ENCODE data around the gene SMG5.
A peak's percentile ranks its signal among the peaks of the same experiment; 100 is the strongest.

SMG5 gene

DNA sequence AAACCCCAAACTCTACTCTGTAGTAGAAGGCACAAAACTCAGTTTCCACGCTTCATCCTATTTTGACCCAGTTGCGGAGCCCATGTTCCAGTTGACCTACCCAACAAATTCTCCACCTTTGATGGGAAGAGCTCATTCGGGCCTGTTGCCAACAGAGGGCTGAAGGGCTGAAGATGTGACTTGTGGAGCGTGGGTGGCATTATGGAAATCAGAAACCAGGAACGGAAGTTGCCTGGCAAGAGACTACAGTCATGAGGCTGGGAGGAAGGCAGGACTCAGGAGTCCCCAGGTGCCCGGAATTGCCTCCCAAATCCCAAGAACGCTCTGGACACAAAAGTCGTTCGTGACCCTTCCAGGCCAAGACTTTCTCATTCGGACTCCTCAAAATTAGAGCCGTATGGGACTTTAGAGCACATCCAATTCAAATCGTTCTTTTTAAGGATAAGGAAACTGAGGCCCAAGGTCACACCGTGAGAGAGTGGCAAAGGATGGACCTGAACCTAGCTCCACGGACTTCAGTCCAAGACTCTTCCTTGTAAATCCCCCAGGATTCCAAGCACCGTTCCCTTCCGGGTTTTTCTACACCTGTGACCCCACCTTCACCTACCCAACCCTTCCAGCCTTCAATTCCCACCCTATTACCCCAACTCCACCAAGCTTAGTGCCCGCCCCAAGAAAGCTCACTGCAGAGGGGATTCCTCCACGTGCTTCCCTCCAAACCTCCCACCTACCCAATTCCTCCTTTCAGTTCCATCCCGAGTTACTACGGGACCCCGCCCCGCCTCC lies 739 bp downstream of the SMG5 start:
- no peak for DNase-seq (ENCODE audit: low read depth in 1 of 2, low spot score in 1 of 2)

DNA sequence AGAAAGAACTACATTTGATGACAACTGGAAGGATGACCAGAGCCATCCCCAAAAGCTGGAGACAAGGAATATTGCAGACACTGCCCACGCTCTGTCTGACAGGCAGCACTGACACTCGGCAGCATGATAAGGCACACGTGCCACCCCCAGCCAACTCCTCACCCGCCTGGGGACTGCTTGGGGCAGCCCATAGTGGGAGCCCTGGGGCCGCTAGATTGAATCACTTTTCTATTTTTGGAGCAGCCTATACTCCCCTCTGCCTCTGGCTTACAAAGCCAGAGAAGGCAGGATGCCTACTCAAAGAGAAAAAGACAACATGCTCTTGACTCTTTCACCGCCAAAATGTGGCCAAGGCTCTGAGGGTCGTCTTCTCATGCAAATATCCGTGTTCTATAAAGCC lies 1.3 kb downstream of the SMG5 start:
- DNase-seq (ENCODE audit: low read depth in 1 of 2, low spot score in 1 of 2) = peak in 1 of 2 donors; percentile 11

DNA sequence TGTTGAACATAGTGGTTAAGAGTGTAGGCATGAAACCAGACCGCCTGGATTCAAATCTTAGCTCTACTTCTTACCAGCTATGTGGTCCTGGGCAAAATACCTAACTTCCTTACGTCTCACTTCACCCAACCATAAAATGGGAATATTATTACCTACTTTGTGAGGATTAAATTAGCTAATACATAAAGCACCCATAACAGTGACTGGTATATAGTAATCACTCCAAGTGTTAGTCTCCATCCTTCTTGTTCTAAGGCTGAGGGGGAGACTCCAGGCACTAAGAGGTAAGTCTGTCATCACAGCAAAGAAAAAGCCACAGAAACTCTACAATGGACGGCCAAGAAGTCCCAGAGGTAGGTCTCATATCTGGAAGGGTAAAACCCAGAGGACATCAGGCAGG lies 2.8 kb downstream of the SMG5 start:
- no peak for DNase-seq (ENCODE audit: low read depth in 1 of 2, low spot score in 1 of 2)

DNA sequence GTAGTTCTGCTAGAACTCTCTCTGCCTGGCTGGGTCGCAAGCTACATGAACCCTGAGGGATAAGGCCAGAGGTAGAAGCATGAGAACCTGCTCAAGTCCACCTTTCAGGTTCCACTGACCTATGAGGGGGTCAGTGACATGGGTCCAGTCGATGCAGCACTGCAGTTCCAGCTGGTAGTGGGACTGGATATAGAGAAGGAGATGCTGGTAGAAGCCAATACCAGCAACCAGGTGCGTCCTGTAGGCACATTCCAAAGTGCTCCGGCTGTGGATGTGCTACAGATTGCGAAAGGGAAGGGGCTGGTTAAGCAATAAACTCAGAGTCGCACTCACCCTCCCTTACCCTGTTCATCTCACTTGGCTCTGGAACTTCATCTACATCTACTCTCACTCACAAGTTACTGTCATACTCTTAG lies 5.7 kb downstream of the SMG5 start:
- DNase-seq (ENCODE audit: low read depth in 1 of 2, low spot score in 1 of 2) = no peak

DNA sequence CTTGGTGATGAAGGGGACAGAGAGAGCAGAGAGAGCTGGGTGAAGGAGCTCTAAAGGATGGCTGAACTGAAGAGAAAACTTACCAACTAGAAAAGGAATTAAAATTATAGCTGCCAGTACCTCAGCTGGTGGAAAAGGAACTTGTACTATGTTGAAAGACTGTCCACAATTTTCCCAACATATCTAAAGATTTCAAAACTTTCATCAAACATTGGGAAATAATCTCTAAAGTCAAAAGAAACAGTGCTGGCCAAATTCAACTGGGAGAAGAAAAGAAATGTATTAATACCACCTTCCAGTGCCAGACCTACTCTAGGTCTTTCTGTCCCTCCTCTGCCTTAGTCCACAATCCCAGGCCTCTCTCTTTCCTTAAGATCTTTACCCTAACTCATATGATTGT lies 6.1 kb downstream of the SMG5 start:
- DNase-seq (ENCODE audit: low read depth in 1 of 2, low spot score in 1 of 2) = no peak

DNA sequence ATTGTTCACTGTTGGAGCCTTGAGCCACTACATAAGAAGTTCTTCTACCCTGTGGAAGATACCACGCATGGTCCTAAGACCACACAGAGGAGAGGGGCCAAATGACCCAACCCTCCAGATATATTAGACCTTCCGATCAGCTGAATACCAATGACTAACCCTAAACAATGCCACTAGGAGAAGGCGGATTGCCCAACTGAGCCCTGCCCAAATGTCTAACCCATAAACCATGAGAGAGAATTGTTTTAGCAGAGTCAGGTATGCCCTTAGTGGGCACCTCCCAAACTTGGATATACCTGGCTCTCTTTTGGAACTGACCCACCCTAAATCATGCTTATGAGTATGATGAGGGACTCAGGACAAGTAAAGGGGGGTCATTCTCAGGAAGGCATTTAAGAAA lies 12.3 kb downstream of the SMG5 start:
- no peak for DNase-seq (ENCODE audit: low read depth in 1 of 2, low spot score in 1 of 2)

DNA sequence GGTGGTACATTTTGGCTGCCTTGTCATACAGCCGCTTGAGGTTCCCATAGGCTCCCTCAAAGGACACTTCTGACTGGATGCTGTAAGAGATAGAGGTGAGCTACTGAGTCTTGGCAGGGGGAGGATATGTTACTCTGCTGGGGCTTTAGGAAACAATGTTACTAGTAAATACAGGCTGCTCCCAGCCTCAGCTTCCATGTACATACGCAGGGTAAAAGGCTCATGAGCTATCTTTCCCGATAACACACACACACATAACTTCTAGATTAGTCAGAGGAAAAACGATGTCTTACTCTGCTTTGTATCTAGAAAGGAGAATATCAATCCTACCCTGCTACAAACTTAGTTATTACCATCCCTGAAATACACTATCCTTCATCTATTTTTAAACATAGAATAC lies 14.3 kb downstream of the SMG5 start:
- DNase-seq (ENCODE audit: low read depth in 1 of 2, low spot score in 1 of 2) = no peak

DNA sequence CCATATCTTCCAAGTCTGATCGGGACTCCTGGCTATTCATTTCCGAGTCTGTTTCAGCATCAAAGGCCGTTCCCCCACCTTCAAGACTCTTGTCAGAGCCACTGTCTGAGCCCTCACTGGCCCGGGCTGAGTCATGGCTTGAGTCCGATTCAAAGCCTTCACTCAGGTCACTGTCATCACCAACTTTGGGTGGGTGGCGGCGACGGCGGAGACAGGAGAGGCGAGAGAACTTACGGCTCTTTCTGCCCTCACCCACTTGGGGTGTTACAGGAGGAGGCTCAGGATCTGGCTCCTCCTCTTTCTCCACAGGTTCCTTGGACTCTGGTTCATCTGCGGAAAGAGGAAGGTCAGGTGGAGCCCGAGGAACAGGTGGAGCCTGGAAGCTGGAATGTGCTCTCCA lies 16.6 kb downstream of the SMG5 start:
- no peak for DNase-seq (ENCODE audit: low read depth in 1 of 2, low spot score in 1 of 2)

DNA sequence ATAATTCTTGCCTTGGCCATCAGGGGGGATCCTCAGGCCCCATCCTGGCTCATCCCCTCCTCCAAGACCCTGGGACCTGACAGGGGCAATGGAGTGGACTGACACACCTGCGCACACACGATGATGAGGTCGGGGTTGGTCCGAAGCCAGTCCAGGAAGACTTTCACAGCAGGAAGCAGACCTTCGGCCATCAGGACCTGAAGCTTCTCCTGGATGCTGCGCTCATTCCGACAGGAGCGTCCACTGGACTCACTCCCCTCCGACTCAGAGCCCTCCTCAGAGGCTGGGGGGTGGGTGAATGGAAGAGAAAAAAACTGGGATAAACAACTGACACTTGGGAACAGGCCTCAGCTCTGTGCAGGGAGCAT lies 19.4 kb downstream of the SMG5 start:
- DNase-seq (ENCODE audit: low read depth in 1 of 2, low spot score in 1 of 2) = no peak

DNA sequence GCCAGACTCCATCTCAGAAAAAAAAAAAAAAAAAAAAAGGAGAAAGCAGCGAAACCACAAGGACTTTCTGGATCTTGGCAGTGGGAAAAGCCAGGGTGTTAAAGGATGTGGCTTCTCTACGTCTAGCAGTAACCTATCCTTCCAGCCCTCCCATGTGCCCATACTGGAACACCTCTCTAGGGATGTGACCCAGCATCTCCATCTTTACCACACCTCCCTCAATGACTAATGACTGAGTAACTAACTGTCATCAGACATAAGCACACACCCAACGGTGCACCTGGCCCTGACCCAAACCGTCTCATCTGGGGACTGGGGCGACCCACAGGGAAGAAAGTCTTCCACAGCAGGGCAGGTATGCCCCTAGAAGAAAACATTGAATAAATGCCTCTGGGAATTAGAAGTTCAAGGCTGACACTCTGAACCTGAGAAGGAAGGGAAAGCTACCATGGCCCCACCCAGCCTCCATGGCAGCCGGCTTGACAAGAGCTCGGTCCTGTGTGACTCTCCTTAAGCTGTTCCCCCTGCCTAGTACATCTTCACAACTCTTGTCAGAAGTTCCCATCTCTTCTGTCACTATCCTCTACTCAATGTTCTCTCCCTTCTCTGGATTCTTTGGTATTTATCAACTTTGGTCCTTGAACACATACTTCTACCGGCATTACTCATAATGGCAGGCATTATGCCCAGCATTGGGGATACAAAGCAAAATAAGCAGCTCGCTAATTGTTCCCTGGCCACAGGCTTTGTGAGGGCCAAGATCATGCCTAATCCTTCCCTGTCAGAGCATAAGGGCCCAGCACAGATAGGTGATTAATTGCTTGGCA lies 20.0 kb downstream of the SMG5 start:
- no peak for DNase-seq (ENCODE audit: low read depth in 1 of 2, low spot score in 1 of 2)

DNA sequence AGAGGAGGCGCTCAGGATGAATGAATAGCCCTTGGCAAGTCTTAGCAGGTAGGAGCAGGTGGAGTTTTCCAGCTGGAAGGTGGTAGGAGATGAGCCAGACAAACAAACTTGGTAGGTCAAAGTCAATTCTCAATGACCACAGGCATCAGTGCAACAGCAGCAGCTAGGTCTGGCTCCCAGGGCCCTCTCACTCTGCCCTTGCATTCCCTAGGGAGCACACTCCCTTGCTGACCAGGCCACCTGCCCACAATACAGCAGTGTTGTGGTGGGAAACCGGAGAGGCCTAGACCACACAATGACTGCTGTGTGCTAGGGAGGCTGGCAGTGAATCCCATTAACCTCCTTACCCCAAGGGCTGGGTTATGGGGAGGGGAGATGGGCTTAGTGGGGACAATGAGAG lies 21.7 kb downstream of the SMG5 start:
- DNase-seq (ENCODE audit: low read depth in 1 of 2, low spot score in 1 of 2) = no peak

DNA sequence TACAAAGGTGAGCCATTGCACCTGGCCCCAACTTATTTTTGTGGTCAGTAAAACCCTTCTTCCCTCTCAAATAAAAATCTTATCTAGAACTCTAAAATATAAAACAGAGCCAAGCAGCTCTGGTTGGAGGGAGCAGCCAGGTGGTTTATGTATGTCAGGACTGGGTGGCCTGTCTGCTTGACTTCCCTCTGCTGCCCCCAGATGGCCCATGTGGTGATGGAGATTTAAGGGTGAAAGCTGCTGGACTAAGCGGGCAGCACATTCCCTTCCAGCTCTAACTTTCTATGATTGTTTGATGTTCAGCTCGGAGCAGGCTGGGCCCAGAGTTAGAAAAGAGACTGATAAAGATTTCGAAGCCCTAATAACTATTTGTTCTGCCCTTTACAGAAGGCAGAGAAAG lies 22.8 kb downstream of the SMG5 start:
- no peak for DNase-seq (ENCODE audit: low read depth in 1 of 2, low spot score in 1 of 2)

DNA sequence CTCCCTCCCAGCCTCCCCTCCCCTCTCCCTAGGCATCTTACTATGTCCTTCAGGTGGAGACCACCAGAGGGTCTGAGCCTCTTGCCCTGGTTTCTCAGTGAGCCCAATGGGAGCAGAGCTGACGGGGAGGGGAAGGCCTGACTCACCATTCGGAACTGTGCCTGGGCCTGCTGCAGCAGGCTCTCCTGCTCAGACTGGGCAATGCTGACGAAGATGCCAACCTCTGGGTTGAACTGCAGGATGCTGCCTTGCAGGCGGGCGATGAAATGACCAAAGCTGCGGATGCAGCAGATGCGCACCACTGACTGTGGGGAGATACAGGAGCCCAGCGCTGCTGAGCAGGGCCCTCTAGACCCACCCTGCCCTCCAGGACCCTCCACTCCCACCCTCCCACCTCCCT lies 23.8 kb downstream of the SMG5 start:
- no peak for DNase-seq (ENCODE audit: low read depth in 1 of 2, low spot score in 1 of 2)

DNA sequence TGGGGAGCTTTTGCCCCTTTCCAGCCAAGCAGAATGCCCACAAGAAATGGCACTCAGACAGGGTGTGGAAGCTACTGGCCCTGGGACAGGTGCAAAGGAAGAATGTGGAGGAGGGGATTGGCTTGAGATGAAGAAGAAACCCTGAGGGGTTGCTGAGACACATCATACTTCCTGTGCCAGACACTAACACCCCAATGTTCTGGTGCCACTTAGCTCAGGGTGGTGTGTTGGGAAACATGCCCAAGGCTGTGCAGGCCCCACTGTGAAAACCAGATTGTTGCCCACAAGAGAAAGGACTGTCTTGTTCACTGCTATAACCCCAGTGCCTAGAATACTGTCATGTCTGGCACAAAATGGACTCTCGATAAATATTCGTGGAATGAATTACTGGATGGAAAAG lies 24.9 kb downstream of the SMG5 start:
- DNase-seq (ENCODE audit: low read depth in 1 of 2, low spot score in 1 of 2) = no peak

DNA sequence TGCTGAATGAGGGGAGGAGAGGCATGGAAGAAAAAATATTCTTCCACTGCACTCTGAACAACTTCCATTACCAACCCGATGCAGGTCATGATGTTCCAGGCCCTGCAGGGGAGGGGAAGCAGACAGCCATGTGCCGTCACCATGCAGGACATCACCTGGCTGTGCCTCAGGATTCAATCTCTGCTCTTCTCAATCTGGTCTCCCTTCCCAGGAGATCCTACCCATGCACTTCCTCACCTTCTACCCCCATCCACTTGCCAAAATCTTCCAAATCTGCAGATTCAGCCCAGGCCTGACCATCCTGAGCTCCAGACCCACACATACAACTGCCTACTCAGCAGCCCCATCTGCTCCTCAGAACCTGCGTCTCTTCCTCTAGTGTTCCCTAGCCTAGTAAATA lies 29.0 kb downstream of the SMG5 start:
- DNase-seq (ENCODE audit: low read depth in 1 of 2, low spot score in 1 of 2) = no peak

DNA sequence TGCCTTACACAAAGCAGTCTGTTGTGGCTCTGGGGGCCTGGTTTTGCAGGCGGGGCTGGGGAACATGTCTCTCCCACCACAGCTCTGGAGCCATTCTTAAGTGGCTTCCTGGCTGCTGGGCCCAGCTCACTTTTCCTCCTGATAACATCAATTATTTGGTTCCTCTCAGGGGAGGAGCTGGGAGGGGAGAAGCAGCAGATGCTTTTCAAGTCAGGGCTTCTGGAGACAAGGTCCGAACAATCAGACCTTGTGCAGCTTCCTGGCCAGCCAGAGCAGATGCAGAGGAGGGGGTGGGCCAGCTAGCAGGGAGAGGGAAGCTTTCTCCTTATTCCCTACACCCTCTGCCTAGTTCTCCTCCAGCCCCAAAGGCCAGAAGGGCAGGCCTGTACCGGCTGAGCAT lies 31.1 kb downstream of the SMG5 start:
- no peak for DNase-seq (ENCODE audit: low read depth in 1 of 2, low spot score in 1 of 2)

DNA sequence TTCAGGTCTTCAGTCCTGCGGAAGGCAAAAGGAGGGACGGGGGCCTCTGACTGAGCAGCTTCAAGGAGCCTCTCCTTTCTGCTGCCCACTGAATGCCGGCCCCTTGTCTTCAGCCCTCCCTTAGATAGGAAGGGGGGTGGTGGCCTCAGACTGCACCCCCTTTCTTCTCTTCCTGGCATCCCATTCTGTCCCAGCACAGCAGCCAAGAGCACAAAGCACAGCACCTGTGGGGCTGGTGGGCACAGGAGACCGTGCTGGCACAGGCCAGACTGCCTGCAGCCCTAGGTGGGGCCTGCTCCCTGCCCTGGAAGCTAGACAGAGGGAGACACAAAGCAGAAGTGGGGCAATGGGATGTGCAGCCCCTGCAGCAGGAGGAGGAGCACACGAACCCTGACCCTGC lies 33.0 kb downstream of the SMG5 start:
- no peak for DNase-seq (ENCODE audit: low read depth in 1 of 2, low spot score in 1 of 2)

DNA sequence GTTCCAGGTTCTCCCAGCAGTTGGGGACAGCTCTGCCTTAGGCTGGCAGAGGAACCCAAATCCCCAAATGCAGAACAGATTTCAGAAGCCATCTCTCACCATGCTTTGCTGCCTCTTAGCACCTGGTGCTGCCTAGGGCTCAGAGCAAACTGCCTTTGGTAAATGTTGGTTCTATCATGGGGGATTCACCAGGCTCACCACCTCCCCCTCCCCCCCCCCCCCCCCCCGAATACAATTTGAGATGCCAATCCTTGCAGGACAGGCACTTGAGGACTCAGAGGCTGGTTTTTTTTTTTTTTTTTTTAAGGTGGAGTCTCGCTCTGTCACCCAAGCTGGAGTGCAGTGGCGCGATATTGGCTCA lies 34.3 kb downstream of the SMG5 start:
- no peak for DNase-seq (ENCODE audit: low read depth in 1 of 2, low spot score in 1 of 2)

DNA sequence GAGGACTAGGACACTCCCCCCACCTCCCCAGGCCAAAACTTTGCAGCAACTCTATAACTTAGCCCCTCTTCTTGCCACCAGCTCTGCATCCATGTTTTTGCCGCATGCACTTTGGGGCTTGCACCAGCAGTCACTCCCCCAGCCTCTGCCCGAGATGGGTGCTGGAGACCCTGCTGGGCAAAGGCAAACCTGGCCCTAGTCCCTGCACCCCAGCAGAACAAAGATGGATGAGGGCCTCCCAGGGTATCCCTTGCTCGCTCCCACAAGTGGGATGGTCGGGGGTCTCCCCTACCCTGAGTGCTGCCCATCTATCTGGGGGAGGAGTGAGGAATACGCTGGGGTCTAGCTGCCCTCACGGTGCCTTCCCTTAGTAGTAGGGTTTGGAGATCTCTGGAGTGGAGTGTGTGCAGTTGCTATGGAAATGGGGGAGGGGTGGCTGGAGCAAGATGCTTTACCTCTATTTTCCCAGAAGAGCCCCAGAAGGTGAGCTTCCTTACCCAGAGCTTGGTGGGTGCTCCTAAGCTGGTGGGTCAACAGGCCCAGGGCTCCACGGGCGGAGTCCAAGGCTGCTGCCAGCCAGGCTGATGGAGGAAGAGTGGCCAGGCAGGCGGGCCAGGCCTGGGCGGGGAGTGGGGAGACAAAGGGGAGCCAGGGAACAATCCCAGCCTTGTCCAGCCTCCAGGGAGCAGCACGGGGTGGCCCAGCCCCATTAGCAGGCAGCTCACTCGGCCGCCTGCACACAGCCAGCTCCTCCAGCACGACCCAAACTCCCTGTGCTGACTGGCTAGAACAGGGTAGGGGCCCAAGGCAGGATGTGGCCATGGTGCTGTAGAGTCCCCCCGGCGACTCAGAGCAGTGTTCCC lies 34.9 kb downstream of the SMG5 start, which contains the start of gene PAQR6:
Gene PAQR6, minus strand, starts transcription at position 597 of the 863 bp plus-strand sequence. CDS start 1,325 bp downstream, outside the sequence.
- DNase-seq (ENCODE audit: low read depth in 1 of 2, low spot score in 1 of 2) = no peak

DNA sequence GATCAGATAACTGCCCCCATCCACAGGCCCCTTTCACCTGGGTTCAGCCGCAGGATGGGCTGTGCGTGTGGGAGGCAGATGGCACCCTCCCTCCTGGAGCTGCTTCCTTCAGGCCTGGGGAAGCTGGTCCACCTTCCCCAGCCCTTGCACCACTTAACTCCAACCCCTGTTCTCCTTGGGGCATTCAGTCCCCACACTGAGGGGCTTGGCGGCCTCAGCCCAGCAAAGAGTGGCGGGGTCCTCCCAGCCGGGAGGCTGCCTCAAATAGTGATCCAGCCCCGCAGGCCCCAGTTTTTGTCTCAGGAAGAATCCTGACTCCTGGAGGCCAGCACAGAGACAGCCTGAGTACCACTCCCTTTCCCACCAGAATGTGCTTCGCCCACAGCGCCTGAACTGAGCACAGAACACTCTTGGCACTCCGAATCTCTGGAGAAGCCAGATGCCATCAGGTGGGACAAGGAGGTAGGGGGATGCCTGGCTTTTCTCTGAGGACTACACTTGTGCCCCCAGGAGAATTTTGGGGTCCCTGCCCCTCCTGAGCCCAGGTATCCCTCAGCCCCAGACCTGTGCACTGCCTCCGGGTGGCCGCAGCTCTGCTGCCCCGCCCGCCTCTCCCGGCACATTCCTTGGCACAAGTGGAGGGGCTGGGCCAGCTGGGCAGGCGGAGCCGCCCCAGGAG lies 35.7 kb downstream of the SMG5 start:
- no peak for DNase-seq (ENCODE audit: low read depth in 1 of 2, low spot score in 1 of 2)

DNA sequence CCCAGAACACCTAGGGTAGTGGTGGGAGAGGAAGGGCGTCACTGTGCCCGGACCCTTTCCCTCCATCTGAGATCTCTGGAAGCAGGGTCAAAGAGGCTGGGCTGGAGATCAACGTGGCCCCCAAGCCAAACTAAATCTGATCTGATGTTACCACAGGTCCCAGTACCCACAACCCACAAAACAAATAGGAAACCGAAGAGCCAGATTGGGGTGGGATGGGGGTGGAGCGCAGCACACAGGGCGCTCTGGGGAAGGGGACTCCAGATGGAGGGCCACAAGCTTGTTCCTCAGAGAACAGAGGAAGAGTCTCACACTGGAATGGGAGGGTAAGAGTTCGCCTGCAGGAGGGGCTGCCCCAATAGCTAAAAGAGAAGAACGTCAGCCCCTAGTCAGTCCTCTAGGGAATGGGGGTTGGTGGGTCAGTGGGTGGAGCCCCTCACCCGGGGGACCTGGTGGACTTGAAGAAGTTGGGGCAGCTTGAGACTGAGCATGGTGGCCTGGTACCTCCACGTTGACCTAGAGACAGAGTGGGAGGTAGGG lies 36.3 kb downstream of the SMG5 start:
- DNase-seq (ENCODE audit: low read depth in 1 of 2, low spot score in 1 of 2) = no peak

Measured in activated T-helper 1 cell treated with anti-CD3 and anti-CD28 coated beads, Interleukin-2, amount 50 U/mL, for 16 hours (primary cell).